GM12801 (cell line): ENCODE data around the gene GPR153.

ENCODE experiments used
- TF ChIP-seq, protein P1 (sequence below): IDR thresholded peaks from one replicate; pipeline ENCODE4 v1.5.1; 2011; ENCODE audit warnings: control low read depth; ENCODE audit not compliant: insufficient read length; ENCODE audit errors: extremely low read depth

Gene GPR153

DNA sequence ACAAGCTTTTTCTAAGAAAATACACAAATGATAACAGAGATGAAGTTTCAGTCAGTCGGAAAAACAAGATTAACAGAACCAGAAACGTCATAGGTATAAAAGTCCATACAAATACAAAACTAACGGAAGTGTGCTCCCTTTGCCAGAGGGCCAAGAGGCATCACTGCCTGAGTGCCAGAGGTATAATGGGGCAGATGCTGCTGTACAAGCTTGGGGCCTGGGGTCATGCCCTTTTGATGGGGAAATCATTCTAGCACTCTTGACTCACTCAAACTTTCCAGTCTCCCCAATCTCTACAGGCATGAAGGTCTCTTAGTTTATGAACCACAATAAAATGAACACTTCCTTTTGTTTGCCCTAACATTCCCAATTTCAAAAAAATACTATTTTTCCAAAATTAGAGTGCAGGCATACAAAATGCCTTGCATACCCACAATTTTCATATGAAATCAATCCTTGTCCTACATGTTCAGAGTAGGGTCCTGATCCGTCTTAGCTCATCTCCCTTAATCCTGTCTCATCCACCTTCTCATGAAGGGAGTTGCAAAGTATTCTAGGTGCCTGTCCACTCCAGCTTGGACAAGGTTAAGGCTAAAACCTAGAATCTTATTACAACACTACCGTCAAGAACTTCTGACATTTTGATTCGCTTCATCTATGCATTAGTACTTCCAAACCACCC, 63.0 kb downstream of the GPR153 start:
- TF ChIP-seq, protein P1, sequence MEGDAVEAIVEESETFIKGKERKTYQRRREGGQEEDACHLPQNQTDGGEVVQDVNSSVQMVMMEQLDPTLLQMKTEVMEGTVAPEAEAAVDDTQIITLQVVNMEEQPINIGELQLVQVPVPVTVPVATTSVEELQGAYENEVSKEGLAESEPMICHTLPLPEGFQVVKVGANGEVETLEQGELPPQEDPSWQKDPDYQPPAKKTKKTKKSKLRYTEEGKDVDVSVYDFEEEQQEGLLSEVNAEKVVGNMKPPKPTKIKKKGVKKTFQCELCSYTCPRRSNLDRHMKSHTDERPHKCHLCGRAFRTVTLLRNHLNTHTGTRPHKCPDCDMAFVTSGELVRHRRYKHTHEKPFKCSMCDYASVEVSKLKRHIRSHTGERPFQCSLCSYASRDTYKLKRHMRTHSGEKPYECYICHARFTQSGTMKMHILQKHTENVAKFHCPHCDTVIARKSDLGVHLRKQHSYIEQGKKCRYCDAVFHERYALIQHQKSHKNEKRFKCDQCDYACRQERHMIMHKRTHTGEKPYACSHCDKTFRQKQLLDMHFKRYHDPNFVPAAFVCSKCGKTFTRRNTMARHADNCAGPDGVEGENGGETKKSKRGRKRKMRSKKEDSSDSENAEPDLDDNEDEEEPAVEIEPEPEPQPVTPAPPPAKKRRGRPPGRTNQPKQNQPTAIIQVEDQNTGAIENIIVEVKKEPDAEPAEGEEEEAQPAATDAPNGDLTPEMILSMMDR, result no peak
